GM11168 (cell line): ENCODE data around the gene PNPLA1.

Experiments
- in situ Hi-C: fragments of 300-500 bp; cut with MboI; formaldehyde crosslinking; loops from one replicate; pipeline ENCODE4 v1.12.0; 2022; ENCODE audit warnings: low sequenced_read_pairs; ENCODE audit not compliant: unreplicated experiment

The PNPLA1 gene

GRCh38 chr6:36350681-36351571 lies 81.1 kb downstream of the PNPLA1 start:
- in situ Hi-C loops, result no loop called here

DNA sequence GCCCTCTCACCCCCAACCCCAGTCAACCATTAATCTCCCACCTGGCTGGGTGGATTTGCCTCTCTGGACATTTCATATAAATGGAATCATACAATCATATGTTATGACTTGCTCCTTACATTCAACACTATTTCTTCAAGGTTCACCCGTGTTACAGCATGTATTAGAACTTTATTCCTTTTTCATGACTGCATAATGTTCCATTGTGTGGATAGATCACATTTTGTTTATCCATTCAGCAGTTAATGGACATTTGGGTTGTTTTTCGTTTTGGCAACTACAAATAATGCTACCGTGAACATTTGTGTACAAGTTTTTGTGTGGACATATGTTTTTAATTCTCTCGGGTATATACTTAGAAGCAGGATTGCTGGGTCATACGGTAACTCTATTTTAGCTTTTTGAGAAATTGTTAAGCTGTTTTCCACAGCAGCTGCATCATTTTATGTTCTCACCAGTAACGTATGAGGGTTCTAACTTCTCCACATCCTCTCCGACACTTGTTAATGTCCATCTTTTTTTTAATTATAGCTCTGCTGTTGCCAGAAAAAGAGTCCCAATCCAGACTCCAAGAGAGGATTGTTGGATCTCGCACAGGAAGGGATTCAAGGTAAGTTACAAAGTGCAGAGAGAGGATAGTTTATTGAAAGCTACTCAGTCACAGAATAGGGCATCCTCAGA lies 82.8 kb downstream of the PNPLA1 start:
- in situ Hi-C loops, result no loop called here

DNA sequence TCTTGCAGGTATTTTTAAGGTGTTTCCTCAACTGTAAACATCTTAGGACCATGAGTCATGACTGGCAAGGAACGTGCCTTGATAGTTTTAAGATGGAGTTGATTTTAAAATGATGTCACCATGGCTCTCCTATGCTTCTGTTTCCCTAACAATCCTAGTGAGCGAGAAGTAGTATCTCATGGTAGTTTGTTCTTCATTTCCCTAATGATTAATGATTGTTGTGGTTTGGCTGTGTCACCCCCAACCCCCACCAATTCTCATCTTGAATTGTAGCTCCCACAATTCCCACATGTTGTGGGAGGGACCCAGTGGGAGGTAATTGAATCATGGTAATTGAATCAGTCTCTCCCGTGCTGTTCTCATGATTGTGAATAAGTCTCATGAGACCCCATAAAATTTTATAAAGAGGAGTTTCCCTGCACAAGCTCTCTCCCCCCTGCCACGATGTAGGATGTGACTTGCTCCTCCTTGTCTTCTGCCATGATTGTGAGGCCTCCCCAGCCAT lies 83.6 kb downstream of the PNPLA1 start:
- in situ Hi-C loops, result no loop called here

- in situ Hi-C loops, result loop anchor here (5.0 kb wide), 1 partner anchor 54 kb away; no protein-coding TSS in a partner anchor
Observed at GRCh38 chr6:36355819-36356218, 86.0 kb downstream of the PNPLA1 start.

DNA sequence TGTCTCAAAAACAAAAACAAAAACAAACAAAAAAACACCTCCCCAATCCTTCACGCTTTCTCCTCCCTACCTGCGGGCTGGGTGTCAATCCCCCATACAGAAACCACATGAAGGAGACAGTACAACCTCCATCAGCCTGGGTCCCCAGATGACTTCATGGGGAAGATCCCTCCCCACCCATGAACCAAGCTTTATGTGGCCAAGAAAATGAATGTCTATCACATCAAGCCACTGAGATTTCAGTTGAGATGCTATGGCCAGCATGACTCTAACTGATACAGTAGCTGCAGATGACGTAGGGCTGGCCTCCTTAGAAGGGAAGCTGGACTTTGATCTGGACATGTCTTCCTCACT lies 88.0 kb downstream of the PNPLA1 start:
- in situ Hi-C loops, result loop anchor here (5.0 kb wide), 1 partner anchor 56 kb away; no protein-coding TSS in a partner anchor
